ENCODE data around the gene RPP40. TPM values are rescaled to one million over a fixed set of nuclear protein-coding genes. Genes with fewer than 3 reads are reported as not detected.

Gene RPP40
- polyA plus RNA-seq, 1 of the 3 experiments (the other 2 are of a cell fraction) = 9.8 TPM

- CTCF ChIA-PET = interaction anchor here (0.9 kb wide), 1 partner anchor 15 kb away, joined by 3 read pairs; no protein-coding TSS in a partner anchor
- POLR2A ChIA-PET = no interaction called here
- Histone ChIP-seq H3F3A (replicated peaks; ENCODE audit: insufficient read depth) (no peaks in the 10 kb centered on the region), H3K4me3 (ENCODE audit: low read depth in 2 of 2, low read length in 1 of 2) (no peak overlapping the region), H3K27me3 (ENCODE audit: insufficient read depth) (no peaks in the 10 kb centered on the region), H3K9me3 (no peaks in the 10 kb centered on the region), H4K20me1 (ENCODE audit: insufficient read depth) (no peaks in the 10 kb centered on the region), H3K79me2 (ENCODE audit: insufficient read depth) (no peaks in the 10 kb centered on the region), H2AFZ (ENCODE audit: low read depth) (no peak overlapping the region), H3K9ac (no peak overlapping the region), H3K4me2 (no peak overlapping the region), H3K27ac (ENCODE audit: low read depth in 2 of 2, low read length in 1 of 2) (no peak overlapping the region), H3K4me1 (ENCODE audit: control insufficient read depth in 1 of 2, insufficient read depth in 2 of 2, low read depth in 1 of 2, low read length in 1 of 2) (no peaks in the 10 kb centered on the region), H3K36me3 (replicated peaks in 1 of 2; ENCODE audit: control insufficient read depth in 1 of 2, insufficient read depth in 2 of 2, low read length in 1 of 2) (no peaks in the 10 kb centered on the region), H3K9me2 (no peaks in the 10 kb centered on the region)
- TF ChIP-seq GATA2 (CRISPR knock-in tag; IDR thresholded peaks at IDR 0.05) (no peak), IRF3 (IDR thresholded peaks at IDR 0.05; ENCODE audit: low read depth, low read length) (no peak), ELF1 (IDR thresholded peaks at IDR 0.05) (no peak), SIN3A (IDR thresholded peaks at IDR 0.05; ENCODE audit: borderline replicate concordance, low read depth, low read length) (no peak), PBX3 (IDR thresholded peaks at IDR 0.05) (no peak), POLR2AphosphoS5 (IDR thresholded peaks at IDR 0.05; ENCODE audit: low read depth, low read length) (no peak), REST (IDR thresholded peaks at IDR 0.05; ENCODE audit: low read depth, low read length) (no peak), TCF12 (IDR thresholded peaks at IDR 0.05) (no peak), ZBTB33 (IDR thresholded peaks at IDR 0.05; ENCODE audit: borderline replicate concordance, low read depth) (no peak), JUND (IDR thresholded peaks at IDR 0.05) (no peak), MAX (IDR thresholded peaks at IDR 0.05; ENCODE audit: low read depth) (no peak), CHD2 (IDR thresholded peaks at IDR 0.05; ENCODE audit: low read length, partially characterized antibody) (no peak), RXRA (IDR thresholded peaks at IDR 0.05; ENCODE audit: borderline replicate concordance, low read depth) (no peak)
- DNase-seq = no peak
- WGBS (ENCODE audit: low lambda C conversion rate) = 80% methylated on average over 1 of the region's 8 CpGs
Observed at GRCh38 chr6:5020142-5020541, 16.3 kb upstream of the RPP40 start.

Data from SK-N-SH (cell line).